Stimulated activated memory B cell treated with anti-CD40 and anti-IgM and Interleukin-4, amounts not matched to agents 10 μg/mL and 1 μg/mL and 100 μg/mL, for 72 hours (primary cell): ENCODE results near the gene ADO.
"Not testable (repeated sequence)": the region's sequence is repeated elsewhere in the genome, so short reads cannot be mapped to it uniquely, and the experiment has no call there.

Experiments
- ATAC-seq: fragments of 150-1000 bp; cut with Tn5 transposase; 2 replicates; pipeline ENCODE4 v1.10.0; 2021
- H3K27ac Mint-ChIP-seq: one replicate; pipeline ENCODE4 v1.8.0; 2022; ENCODE audit warnings: mild to moderate bottlenecking, mixed read lengths
- H3K27me3 Mint-ChIP-seq: one replicate; pipeline ENCODE4 v1.8.0; 2022; ENCODE audit warnings: mixed read lengths
- H3K36me3 Mint-ChIP-seq: one replicate; pipeline ENCODE4 v1.8.0; 2022; ENCODE audit warnings: mixed read lengths
- H3K4me1 Mint-ChIP-seq: one replicate; pipeline ENCODE4 v1.8.0; 2022; ENCODE audit warnings: mixed read lengths
- H3K4me3 Mint-ChIP-seq: one replicate; pipeline ENCODE4 v1.8.0; 2022; ENCODE audit warnings: mild to moderate bottlenecking, moderate library complexity, mixed read lengths
- H3K9me3 Mint-ChIP-seq: one replicate; pipeline ENCODE4 v1.8.0; 2022; ENCODE audit warnings: mixed read lengths

The ADO gene

GRCh38 chr10:62779487-62780248 lies 24.9 kb upstream of the ADO start:
- Mint-ChIP-seq H3K27me3 (no peaks in the 10 kb centered on the region), H3K27ac (peak overlapping the region; percentile 17), H3K9me3 (peaks cover 6% of the 10 kb centered on the region), H3K4me3 (no peak overlapping the region), H3K4me1 (peaks cover 42% of the 10 kb centered on the region), H3K36me3 (peaks cover 17% of the 10 kb centered on the region)
- ATAC-seq = peak; percentile 98

GRCh38 chr10:62784537-62784936 lies 20.0 kb upstream of the ADO start:
- H3K27me3 Mint-ChIP-seq, H3K27ac Mint-ChIP-seq, H3K4me3 Mint-ChIP-seq, ATAC-seq: not testable (repeated sequence)
- H3K4me1 Mint-ChIP-seq = peaks cover 12% of the 10 kb centered on the region
- peaks cover 27% of the 10 kb centered on the region for H3K36me3 Mint-ChIP-seq
- peaks cover 12% of the 10 kb centered on the region for H3K9me3 Mint-ChIP-seq

- not testable (repeated sequence) for ATAC-seq, H3K27ac Mint-ChIP-seq, H3K4me3 Mint-ChIP-seq, H3K4me1 Mint-ChIP-seq, H3K27me3 Mint-ChIP-seq
- H3K36me3 Mint-ChIP-seq = peaks cover 22% of the 10 kb centered on the region
- H3K9me3 Mint-ChIP-seq = peaks cover 12% of the 10 kb centered on the region
Observed at GRCh38 chr10:62788285-62788684, 16.2 kb upstream of the ADO start.

GRCh38 chr10:62788861-62789467 lies 15.6 kb upstream of the ADO start:
- ATAC-seq = no peak
- peaks cover 9% of the 10 kb centered on the region for H3K9me3 Mint-ChIP-seq
- H3K27ac Mint-ChIP-seq = no peak overlapping the region

GRCh38 chr10:62790019-62790555 lies 14.4 kb upstream of the ADO start:
- ATAC-seq = no peak
- Mint-ChIP-seq H3K27ac (no peak overlapping the region), H3K4me3 (no peak overlapping the region), H3K9me3 (peaks cover 2% of the 10 kb centered on the region), H3K27me3 (no peaks in the 10 kb centered on the region), H3K36me3 (peaks cover 5% of the 10 kb centered on the region), H3K4me1 (no peaks in the 10 kb centered on the region)

More at GRCh38 chr10:62788861-62789467, 15.6 kb upstream of the ADO start:
- H3K4me3 Mint-ChIP-seq = no peak overlapping the region
- H3K27me3 Mint-ChIP-seq = no peaks in the 10 kb centered on the region
- H3K36me3 Mint-ChIP-seq = peaks cover 15% of the 10 kb centered on the region
- no peaks in the 10 kb centered on the region for H3K4me1 Mint-ChIP-seq

- Mint-ChIP-seq H3K9me3 (no peaks in the 10 kb centered on the region), H3K36me3 (peaks cover under 1% of the 10 kb centered on the region), H3K4me3 (no peak overlapping the region), H3K27me3 (no peaks in the 10 kb centered on the region), H3K4me1 (no peaks in the 10 kb centered on the region), H3K27ac (no peak overlapping the region)
- ATAC-seq = no peak
Observed at GRCh38 chr10:62790571-62790970, 13.9 kb upstream of the ADO start.

GRCh38 chr10:62792261-62792660 lies 12.3 kb upstream of the ADO start:
- H3K9me3 Mint-ChIP-seq = no peaks in the 10 kb centered on the region
- ATAC-seq = no peak
- H3K4me3 Mint-ChIP-seq = no peak overlapping the region
- no peaks in the 10 kb centered on the region for H3K27me3 Mint-ChIP-seq
- no peaks in the 10 kb centered on the region for H3K36me3 Mint-ChIP-seq
- H3K4me1 Mint-ChIP-seq = no peaks in the 10 kb centered on the region
- no peak overlapping the region for H3K27ac Mint-ChIP-seq

- Mint-ChIP-seq H3K4me1 (no peaks in the 10 kb centered on the region), H3K9me3 (no peaks in the 10 kb centered on the region), H3K27me3 (no peaks in the 10 kb centered on the region), H3K27ac (no peak overlapping the region), H3K36me3 (no peaks in the 10 kb centered on the region), H3K4me3 (no peak overlapping the region)
- ATAC-seq = no peak
Observed at GRCh38 chr10:62794306-62794705, 10.2 kb upstream of the ADO start.

GRCh38 chr10:62795100-62795499 lies 9.4 kb upstream of the ADO start:
- no peaks in the 10 kb centered on the region for H3K27me3 Mint-ChIP-seq
- no peaks in the 10 kb centered on the region for H3K4me1 Mint-ChIP-seq

GRCh38 chr10:62795762-62796161 lies 8.8 kb upstream of the ADO start:
- ATAC-seq = no peak
- Mint-ChIP-seq H3K36me3 (no peaks in the 10 kb centered on the region), H3K27ac (no peak overlapping the region), H3K4me3 (no peak overlapping the region), H3K4me1 (no peaks in the 10 kb centered on the region), H3K9me3 (no peaks in the 10 kb centered on the region), H3K27me3 (no peaks in the 10 kb centered on the region)

More at GRCh38 chr10:62795100-62795499, 9.4 kb upstream of the ADO start:
- Mint-ChIP-seq H3K27ac (no peak overlapping the region), H3K9me3 (no peaks in the 10 kb centered on the region), H3K36me3 (no peaks in the 10 kb centered on the region), H3K4me3 (no peak overlapping the region)
- ATAC-seq = no peak

- no peaks in the 10 kb centered on the region for H3K4me1 Mint-ChIP-seq
- H3K36me3 Mint-ChIP-seq = no peaks in the 10 kb centered on the region
- no peak overlapping the region for H3K4me3 Mint-ChIP-seq
- no peak overlapping the region for H3K27ac Mint-ChIP-seq
- no peaks in the 10 kb centered on the region for H3K27me3 Mint-ChIP-seq
- no peaks in the 10 kb centered on the region for H3K9me3 Mint-ChIP-seq
- no peak for ATAC-seq
Observed at GRCh38 chr10:62796896-62797295, 7.6 kb upstream of the ADO start.

- no peak overlapping the region for H3K27ac Mint-ChIP-seq
Observed at GRCh38 chr10:62801871-62802270, 2.6 kb upstream of the ADO start.

GRCh38 chr10:62803724-62804355 lies 680 bp upstream of the ADO start:
- H3K27ac Mint-ChIP-seq = peak overlapping the region; percentile 99
- no peak for ATAC-seq
- peaks cover 19% of the 10 kb centered on the region for H3K36me3 Mint-ChIP-seq
- H3K9me3 Mint-ChIP-seq = no peaks in the 10 kb centered on the region
- peaks cover 32% of the 10 kb centered on the region for H3K4me1 Mint-ChIP-seq
- H3K27me3 Mint-ChIP-seq = no peaks in the 10 kb centered on the region
- peak overlapping the region; percentile 96 for H3K4me3 Mint-ChIP-seq

More at GRCh38 chr10:62801871-62802270, 2.6 kb upstream of the ADO start:
- no peak for ATAC-seq
- Mint-ChIP-seq H3K36me3 (peaks cover 10% of the 10 kb centered on the region), H3K4me1 (peaks cover 16% of the 10 kb centered on the region), H3K27me3 (no peaks in the 10 kb centered on the region), H3K9me3 (no peaks in the 10 kb centered on the region), H3K4me3 (no peak overlapping the region)

GRCh38 chr10:62805231-62806099 lies 945 bp downstream of the ADO start:
- no peaks in the 10 kb centered on the region for H3K9me3 Mint-ChIP-seq
- peaks cover 39% of the 10 kb centered on the region for H3K4me1 Mint-ChIP-seq
- no peak for ATAC-seq
- H3K27me3 Mint-ChIP-seq = no peaks in the 10 kb centered on the region
- H3K36me3 Mint-ChIP-seq = peaks cover 24% of the 10 kb centered on the region
- peak overlapping the region; percentile 91 for H3K4me3 Mint-ChIP-seq
- H3K27ac Mint-ChIP-seq = peak overlapping the region; percentile 99

- no peak for ATAC-seq
- Mint-ChIP-seq H3K27ac (peak overlapping the region; percentile 99), H3K36me3 (peaks cover 27% of the 10 kb centered on the region), H3K27me3 (no peaks in the 10 kb centered on the region), H3K9me3 (no peaks in the 10 kb centered on the region), H3K4me3 (peak overlapping the region; percentile 91), H3K4me1 (peaks cover 46% of the 10 kb centered on the region)
Observed at GRCh38 chr10:62806251-62806650, 1.7 kb downstream of the ADO start.
